Pericardium fibroblast (primary cell): ENCODE data around the gene SHLD3. TPM values are rescaled to one million over a fixed set of nuclear protein-coding genes. Genes with fewer than 3 reads are reported as not detected.

Experiments used
- total RNA-seq: library from RNA; depleted of rRNA; stranded (reverse); fragments of >200 nt; gene quantifications from 2 replicates; pipeline ENCODE4 v1.2.3, GENCODE V29; 2015

The SHLD3 gene, protein sequence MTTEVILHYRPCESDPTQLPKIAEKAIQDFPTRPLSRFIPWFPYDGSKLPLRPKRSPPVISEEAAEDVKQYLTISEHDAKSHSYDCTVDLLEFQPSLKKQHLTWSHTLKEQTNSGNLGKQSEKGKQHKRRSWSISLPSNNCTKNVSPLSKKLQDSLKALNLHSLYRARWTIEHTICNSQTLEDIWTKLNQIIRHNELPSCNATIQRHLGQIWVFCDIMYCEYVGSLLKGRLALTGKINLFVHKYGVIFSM
- total RNA-seq = 0.34 and 2.6 TPM in 2 replicates

GRCh38 chr5:65624571-65625555 lies at the start of gene SHLD3, which contains the start of gene TRAPPC13:
TSS of gene SHLD3 (plus strand) at chr5:65625027. CDS start at chr5:65629588, 4,561 bp downstream.
TSS of gene TRAPPC13 (plus strand) at chr5:65625027. CDS start at chr5:65625061, 34 bp downstream.

GRCh38 chr5:65624025-65624570 lies 729 bp upstream of the SHLD3 start, which contains the start of gene TRIM23:
TSS of gene TRIM23 (minus strand) at chr5:65624333. CDS start at chr5:65624274, 59 bp downstream.

Other genes starting within 250 kb of the SHLD3 start
- 4.0 and 12.7 TPM in 2 replicates for gene ADAMTS6, start 143.1 kb upstream of the SHLD3 start, total RNA-seq
- 1.3 and 8.3 TPM in 2 replicates for gene CENPK, start 61.9 kb upstream of the SHLD3 start, total RNA-seq
- gene PPWD1, start 61.7 kb upstream of the SHLD3 start, total RNA-seq = 14.7 and 35.7 TPM in 2 replicates
- gene TRIM23, start 694 bp upstream of the SHLD3 start, total RNA-seq = 7.7 and 11.1 TPM in 2 replicates
- gene TRAPPC13, start within 50 bp of the SHLD3 start, total RNA-seq = 9.4 and 10.5 TPM in 2 replicates
- 6.2 and 9.5 TPM in 2 replicates for gene SGTB, start 97.1 kb downstream of the SHLD3 start, total RNA-seq
- 13.6 and 19.3 TPM in 2 replicates for gene NLN, start 97.2 kb downstream of the SHLD3 start, total RNA-seq